Fibroblast of skin of scalp (primary cell): ENCODE measurements around the gene MYO7A.

Experiments
- DNase-seq: peaks from one replicate; pipeline ENCODE4 v3.0.0-alpha.2; 2013

MYO7A gene

GRCh38 chr11:77202941-77203900, 75.2 kb downstream of the MYO7A start:
- no peak for DNase-seq

- no peak for DNase-seq
Measured at GRCh38 chr11:77203901-77204753, 76.1 kb downstream of the MYO7A start.

DNA sequence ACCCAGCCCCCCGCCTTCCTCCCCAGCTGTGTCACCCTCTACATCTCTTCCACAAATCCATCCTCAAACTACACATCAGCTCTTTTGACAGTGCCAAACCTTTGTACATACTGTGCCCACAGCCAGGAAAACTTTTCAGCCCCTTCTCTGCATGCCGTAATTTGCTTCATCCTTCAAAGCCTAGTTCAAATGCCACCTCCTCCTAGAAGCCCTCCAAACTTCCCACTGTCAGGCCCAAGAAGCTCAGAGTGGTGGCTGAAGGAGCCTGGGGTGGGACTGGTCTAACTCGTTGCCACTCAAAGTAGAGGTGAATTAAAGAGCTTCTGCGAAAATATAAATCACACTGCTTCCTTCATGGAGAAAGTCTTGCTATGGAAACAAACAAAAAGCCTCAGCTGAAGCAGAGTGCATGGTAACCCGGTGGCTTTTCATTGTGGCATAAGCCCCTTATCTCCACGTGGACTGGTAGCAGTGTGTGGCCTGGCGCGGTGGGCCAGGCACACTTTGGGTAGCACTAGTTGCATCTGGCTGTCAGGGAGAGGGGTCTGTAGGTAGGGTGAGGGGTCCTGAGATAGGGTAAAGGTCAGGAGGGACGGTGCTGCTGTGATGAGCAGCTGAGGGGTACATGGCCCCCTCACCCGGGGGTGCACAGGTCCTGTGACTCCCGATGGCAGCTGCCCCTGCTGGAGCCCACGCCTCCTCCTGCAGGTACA, 76.9 kb downstream of the MYO7A start:
- DNase-seq, result no peak

DNA sequence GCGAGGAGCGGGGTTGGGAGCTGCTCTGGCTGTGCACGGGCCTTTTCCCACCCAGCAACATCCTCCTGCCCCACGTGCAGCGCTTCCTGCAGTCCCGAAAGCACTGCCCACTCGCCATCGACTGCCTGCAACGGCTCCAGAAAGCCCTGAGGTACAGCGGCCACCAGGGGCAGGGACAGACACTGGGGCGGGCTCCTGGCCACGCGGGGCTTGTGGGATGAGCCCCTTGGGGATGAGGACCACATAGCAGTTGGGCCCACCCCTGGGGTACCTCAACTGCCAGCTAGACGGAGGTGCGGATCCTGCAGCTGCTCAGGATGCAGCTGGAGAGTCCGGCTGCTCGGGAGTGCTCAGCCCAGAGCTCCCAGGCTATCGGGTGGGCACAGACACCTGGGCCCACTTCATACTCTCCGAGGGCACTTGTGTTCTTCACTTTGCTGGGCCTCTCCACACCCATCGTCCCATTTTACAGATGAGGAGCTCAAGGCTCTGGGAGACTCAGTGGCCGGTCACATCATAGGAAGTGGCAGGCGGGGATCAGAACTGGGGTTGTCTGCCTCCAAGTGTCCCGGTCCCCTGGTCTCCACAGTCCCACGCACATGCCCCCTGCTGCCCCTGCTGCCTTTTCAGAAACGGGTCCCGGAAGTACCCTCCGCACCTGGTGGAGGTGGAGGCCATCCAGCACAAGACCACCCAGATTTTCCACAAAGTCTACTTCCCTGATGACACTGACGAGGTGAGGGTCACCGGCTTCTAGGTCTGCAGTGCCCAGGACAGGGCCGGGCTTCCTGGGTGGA, 77.6 kb downstream of the MYO7A start:
- no peak for DNase-seq

DNA sequence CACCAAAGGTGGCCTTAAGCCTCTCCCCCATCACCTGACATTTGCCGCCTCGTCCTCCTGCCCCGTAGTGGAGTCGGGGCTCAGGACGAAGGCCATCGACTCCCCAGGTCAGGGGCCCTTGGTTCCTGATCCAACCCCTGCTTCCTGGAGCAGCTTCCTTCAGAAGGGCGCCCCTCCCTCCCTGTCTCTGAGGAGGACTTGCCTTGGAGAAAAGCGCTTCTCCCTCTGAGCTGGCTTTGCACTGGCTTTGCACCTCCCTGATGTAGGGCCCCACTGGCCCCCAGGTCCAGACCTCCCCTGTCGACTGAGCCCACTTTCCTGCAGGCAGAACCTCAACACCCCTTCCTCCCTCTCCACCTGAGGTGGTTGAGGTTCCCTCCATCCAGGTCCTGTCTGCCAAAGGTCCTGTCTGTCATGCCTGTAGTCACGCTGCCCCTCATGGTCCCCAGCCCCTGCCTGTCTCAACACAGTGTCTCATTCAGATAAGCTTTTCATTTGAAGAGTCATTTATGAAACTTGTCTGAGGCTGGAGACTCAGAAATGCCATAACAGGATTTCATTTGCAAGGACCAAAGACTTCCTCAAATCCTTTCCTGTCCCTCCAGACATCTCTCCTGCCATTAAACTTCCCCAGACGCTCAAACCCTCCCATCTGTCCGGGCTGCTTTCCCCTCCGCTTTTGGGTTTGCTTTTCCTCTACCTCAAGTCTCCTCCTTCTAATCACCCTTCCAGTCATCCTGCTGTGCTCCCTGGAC, 78.4 kb downstream of the MYO7A start:
- DNase-seq, result no peak

GRCh38 chr11:77207019-77207485, 79.0 kb downstream of the MYO7A start:
- no peak for DNase-seq

GRCh38 chr11:77207618-77208313, 79.7 kb downstream of the MYO7A start:
- no peak for DNase-seq

DNA sequence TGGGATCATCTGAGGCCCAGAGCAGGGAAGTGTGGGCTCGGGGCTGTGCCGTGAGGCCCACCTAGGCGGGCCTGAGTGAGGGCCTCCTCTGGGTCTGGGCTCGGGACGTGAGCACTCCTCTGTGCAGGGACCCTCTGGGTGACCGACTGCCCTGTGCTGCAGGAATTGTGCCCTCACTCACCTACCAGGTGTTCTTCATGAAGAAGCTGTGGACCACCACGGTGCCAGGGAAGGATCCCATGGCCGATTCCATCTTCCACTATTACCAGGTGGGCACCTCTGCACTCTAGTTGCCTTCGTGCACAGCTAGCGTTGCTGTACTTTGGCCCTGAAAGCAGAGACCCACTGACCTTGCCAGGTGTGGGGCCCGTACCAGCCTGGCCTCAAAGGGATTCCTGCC, 80.5 kb downstream of the MYO7A start:
- DNase-seq, result no peak

- no peak for DNase-seq
Measured at GRCh38 chr11:77209663-77210062, 81.6 kb downstream of the MYO7A start.

- DNase-seq, result no peak
Measured at GRCh38 chr11:77211040-77211451, 83.0 kb downstream of the MYO7A start.

DNA sequence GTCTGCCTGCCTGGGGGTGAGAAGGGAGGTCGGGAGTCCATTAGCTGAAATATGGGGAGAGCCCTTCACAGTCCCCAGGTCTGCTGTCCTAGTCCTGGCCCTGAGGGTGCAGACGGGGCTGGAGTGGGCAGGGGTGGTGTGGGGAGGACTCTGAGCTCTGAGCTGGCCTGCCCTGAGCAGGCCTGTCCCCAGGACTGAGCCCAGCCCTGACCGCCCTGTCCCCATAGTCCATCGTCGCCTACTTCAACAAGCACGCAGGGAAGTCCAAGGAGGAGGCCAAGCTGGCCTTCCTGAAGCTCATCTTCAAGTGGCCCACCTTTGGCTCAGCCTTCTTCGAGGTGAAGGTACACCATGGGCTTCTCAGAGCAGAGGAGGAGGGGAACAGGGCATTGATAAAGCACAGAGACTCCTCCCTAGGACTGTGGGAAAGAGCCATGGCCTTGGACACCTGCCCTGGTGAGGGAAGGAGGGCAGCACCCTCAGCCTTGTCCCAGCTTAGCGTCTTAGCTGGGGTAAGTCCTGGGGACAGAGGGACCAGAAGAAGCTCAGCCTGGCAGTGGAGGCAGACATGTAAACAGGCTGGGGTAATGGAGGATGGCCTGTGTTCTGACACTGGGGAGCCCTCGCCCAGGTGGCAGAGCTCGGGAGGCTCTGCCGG, 83.7 kb downstream of the MYO7A start:
- no peak for DNase-seq

GRCh38 chr11:77212314-77213007, 84.4 kb downstream of the MYO7A start:
- no peak for DNase-seq

DNA sequence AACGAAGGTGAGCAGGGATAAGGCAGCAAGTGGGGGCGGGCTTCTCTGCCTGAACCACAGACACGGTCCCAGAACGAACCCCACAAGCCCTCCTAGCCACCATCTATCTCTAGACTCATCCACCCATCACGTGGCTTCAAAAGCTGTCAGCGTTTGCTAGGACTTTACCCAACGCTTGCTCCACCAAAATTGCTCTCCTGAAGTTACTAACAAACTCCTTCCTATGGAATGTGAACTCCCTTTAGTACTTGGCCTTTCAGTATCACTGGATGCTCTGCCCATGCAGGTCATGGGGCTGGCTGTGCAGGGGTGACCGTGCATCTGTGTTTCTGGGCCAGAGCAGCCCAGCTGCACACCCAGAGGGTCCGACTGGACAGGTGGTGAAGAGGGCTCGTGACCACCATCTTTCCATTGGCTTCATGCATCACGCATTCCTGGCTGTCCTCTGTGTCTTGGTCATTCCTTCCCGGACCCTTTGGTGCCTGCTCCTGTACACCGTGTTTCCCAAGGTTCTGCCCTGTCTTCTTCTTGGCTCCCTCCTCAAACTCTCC, 85.1 kb downstream of the MYO7A start:
- no peak for DNase-seq

DNA sequence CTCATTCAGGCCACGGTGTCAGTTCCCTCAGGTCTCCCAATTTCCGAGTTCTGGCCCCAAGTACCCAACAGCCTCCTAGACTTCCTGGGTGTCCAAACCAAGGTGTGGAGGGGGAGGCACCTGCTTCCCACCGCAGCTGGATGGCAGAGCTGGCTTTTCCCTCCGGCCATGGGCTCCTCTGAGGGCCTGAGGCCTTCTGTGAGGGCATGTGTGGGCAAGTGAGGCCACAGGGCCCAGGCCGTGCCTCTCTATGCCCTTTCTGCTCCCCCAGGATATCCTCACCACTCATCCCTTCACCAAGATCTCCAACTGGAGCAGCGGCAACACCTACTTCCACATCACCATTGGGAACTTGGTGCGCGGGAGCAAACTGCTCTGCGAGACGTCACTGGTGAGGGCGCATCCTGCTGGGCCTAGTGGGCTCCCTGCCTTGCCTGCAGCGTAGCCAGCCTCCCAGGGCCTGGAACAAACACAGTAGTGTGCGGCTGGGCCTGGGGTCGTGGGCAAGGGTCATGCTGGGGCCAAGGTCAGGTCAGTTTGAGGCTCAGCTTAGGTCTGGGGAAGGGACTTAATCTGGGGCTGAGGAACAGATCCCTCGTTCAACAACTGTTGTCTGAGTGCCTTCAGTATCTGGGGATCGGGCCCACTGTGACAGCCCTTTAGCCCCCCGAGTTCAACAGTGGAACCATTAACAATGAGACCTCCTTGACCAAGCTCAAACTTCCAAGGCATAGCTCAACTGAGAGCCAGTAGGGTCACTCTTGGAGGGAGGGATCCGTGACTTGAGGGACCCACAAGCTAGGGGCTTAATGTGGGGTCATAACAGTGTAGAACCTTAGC, 85.8 kb downstream of the MYO7A start:
- DNase-seq, result no peak

DNA sequence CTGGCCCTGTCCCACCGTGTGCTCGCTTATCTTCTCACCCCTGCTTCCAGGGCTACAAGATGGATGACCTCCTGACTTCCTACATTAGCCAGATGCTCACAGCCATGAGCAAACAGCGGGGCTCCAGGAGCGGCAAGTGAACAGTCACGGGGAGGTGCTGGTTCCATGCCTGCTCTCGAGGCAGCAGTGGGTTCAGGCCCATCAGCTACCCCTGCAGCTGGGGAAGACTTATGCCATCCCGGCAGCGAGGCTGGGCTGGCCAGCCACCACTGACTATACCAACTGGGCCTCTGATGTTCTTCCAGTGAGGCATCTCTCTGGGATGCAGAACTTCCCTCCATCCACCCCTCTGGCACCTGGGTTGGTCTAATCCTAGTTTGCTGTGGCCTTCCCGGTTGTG, 86.5 kb downstream of the MYO7A start:
- no peak for DNase-seq

GRCh38 chr11:77215106-77215505, 87.1 kb downstream of the MYO7A start:
- DNase-seq, result no peak

DNA sequence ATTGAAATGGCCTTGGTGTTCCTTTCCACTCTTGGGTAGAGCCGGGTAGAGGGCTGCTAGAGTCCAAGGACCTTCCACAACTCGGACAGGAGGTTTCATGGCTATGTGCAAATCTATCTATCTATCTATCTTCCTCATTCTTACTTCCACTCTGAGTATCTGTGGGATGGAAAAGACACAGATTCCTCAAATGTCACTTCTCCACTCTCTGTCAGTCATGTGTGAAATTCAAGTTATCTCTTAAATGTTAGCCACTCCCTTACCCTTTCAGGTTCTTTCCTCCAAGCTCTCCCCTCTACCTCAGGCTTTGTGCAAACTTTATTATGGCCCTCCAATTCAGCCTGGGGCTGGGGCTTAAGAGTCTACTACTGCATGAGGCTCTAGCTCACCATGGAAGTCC, 89.1 kb downstream of the MYO7A start:
- no peak for DNase-seq

DNA sequence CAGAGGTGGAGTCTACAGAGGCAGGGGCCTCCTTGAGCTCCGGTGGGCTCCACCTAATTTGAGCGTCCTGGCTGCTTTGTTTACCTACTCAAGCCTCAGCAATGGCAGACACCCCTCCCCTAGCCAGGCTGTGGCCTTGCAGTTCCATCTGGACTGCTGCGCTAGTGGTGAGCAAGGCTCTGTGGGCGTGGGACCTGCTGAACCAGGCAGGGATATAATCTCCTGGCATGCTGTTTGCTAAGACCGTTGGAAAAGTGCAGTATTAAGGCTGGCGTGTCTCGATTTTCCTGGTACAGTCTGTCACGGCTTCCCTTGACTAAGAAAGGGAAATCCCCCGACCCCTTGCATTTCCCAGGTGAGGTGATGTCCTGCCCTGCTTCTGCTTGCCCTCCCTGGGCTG, 95.8 kb downstream of the MYO7A start:
- DNase-seq, result no peak
